Naive B cell (primary cell): ENCODE data around the gene HSPA9. TPM values are rescaled to one million over a fixed set of nuclear protein-coding genes. Genes with fewer than 3 reads are reported as not detected.

Experiments used
- ATAC-seq, 2 donors: fragments of 150-1000 bp; cut with Tn5 transposase; 2 replicates each; pipeline ENCODE4 v1.10.0; 2021; ENCODE audit warnings: low read depth in 2 of 2, mild to moderate bottlenecking in 2 of 2, moderate library complexity in 2 of 2
- DNase-seq: peaks from one replicate; pipeline ENCODE4 v3.0.0; 2022
- H3K27ac Mint-ChIP-seq, 6 donors: one replicate each; pipeline ENCODE4 v1.8.0; 2020 to 2022; ENCODE audit warnings: mild to moderate bottlenecking in 6 of 6, mixed read lengths in 6 of 6, moderate library complexity in 5 of 6, inconsistent platforms in 2 of 6
- H3K27me3 Mint-ChIP-seq, 3 donors: one replicate each; pipeline ENCODE4 v1.8.0; 2021 to 2022; ENCODE audit warnings: mixed read lengths in 3 of 3, mild to moderate bottlenecking in 1 of 3
- H3K36me3 Mint-ChIP-seq, 2 donors: one replicate each; pipeline ENCODE4 v1.8.0; 2020 to 2022; ENCODE audit warnings: mixed read lengths in 2 of 2, inconsistent platforms in 1 of 2, mild to moderate bottlenecking in 1 of 2
- H3K4me1 Mint-ChIP-seq, 3 donors: one replicate each; pipeline ENCODE4 v1.8.0; 2020 to 2022; ENCODE audit warnings: mixed read lengths in 3 of 3, inconsistent platforms in 1 of 3, mild to moderate bottlenecking in 1 of 3, moderate library complexity in 1 of 3
- H3K4me3 Mint-ChIP-seq, 8 donors: one replicate each; pipeline ENCODE4 v1.8.0; 2020 to 2022; ENCODE audit warnings: mild to moderate bottlenecking in 8 of 8, mixed read lengths in 8 of 8, moderate library complexity in 8 of 8, inconsistent platforms in 2 of 8
- H3K9me3 Mint-ChIP-seq, 7 donors: one replicate each; pipeline ENCODE4 v1.8.0; 2020 to 2022; ENCODE audit warnings: mixed read lengths in 7 of 7, mild to moderate bottlenecking in 5 of 7, inconsistent platforms in 2 of 7, moderate library complexity in 1 of 7
- polyA plus RNA-seq, 6 donors: library from polyadenylated mRNA; unstranded; fragments of 300-500 nt; fragmentation: Illumina TruSeq; gene quantifications; one replicate each; pipeline ENCODE4 v1.2.3, GENCODE V29; 2021; ENCODE audit warnings: low read depth in 6 of 6

Gene HSPA9
- 100 to 1,000 TPM; 102 to 128 (median 109) TPM for polyA plus RNA-seq

GRCh38 chr5:138575194-138576015 lies at the start of gene HSPA9:
Gene HSPA9 (minus strand): TSS chr5:138575401. CDS start chr5:138575318, 83 bp downstream.
- Mint-ChIP-seq H3K36me3 (peaks cover 0 to 14% of the 10 kb centered on the region in 2 donors), H3K9me3 (peaks cover 0 to 3% (median 0%) of the 10 kb centered on the region in 7 donors), H3K4me1 (peaks cover 20 to 35% (median 31%) of the 10 kb centered on the region in 3 donors), H3K27me3 (no peaks in the 10 kb centered on the region), H3K4me3 (peak within 1 kb of the TSS; percentile 87 to 99 (median 97)), H3K27ac (peak within 1 kb of the TSS; percentile 100)
- peak; percentile 83 to 84 for ATAC-seq
- DNase-seq, result peak; percentile 96

- H3K27ac Mint-ChIP-seq, result no peak overlapping the region
- DNase-seq (no peak), ATAC-seq (no peak)
- H3K36me3 Mint-ChIP-seq, result no peaks in the 10 kb centered on the region
- H3K9me3 Mint-ChIP-seq, result no peaks in the 10 kb centered on the region
- peaks cover 2 to 13% (median 8%) of the 10 kb centered on the region in 3 donors for H3K4me1 Mint-ChIP-seq
- no peak overlapping the region for H3K4me3 Mint-ChIP-seq
- peaks cover 14 to 46% (median 22%) of the 10 kb centered on the region in 3 donors for H3K27me3 Mint-ChIP-seq
Observed at GRCh38 chr5:138623053-138623452, 47.9 kb upstream of the HSPA9 start.

GRCh38 chr5:138622051-138622450 lies 46.9 kb upstream of the HSPA9 start:
- no peak for DNase-seq
- Mint-ChIP-seq H3K36me3 (no peaks in the 10 kb centered on the region), H3K9me3 (no peaks in the 10 kb centered on the region), H3K27ac (no peak overlapping the region), H3K27me3 (peaks cover 17 to 44% (median 22%) of the 10 kb centered on the region in 3 donors), H3K4me3 (no peak overlapping the region), H3K4me1 (peaks cover 2 to 11% (median 6%) of the 10 kb centered on the region in 3 donors)
- no peak for ATAC-seq

- peaks cover 22 to 47% (median 24%) of the 10 kb centered on the region in 3 donors for H3K27me3 Mint-ChIP-seq
- DNase-seq (no peak), ATAC-seq (no peak)
- H3K9me3 Mint-ChIP-seq, result no peaks in the 10 kb centered on the region
- no peaks in the 10 kb centered on the region for H3K36me3 Mint-ChIP-seq
- no peak overlapping the region for H3K4me3 Mint-ChIP-seq
- H3K27ac Mint-ChIP-seq, result no peak overlapping the region
- H3K4me1 Mint-ChIP-seq, result no peaks in the 10 kb centered on the region
Observed at GRCh38 chr5:138620663-138621224, 45.5 kb upstream of the HSPA9 start.

- Mint-ChIP-seq H3K4me3 (no peak overlapping the region), H3K27ac (no peak overlapping the region), H3K27me3 (peaks cover 29 to 60% (median 48%) of the 10 kb centered on the region in 3 donors), H3K36me3 (no peaks in the 10 kb centered on the region), H3K4me1 (peaks cover 0 to 3% (median 0%) of the 10 kb centered on the region in 3 donors), H3K9me3 (no peaks in the 10 kb centered on the region)
- ATAC-seq, result no peak
- DNase-seq, result no peak
Observed at GRCh38 chr5:138616508-138616907, 41.3 kb upstream of the HSPA9 start.

GRCh38 chr5:138615461-138615860 lies 40.3 kb upstream of the HSPA9 start:
- peaks cover 29 to 58% (median 46%) of the 10 kb centered on the region in 3 donors for H3K27me3 Mint-ChIP-seq
- H3K36me3 Mint-ChIP-seq, result no peaks in the 10 kb centered on the region
- no peaks in the 10 kb centered on the region for H3K9me3 Mint-ChIP-seq
- H3K4me1 Mint-ChIP-seq, result peaks cover 6 to 12% (median 6%) of the 10 kb centered on the region in 3 donors
- H3K27ac Mint-ChIP-seq, result peak overlapping the region in 1 of 6 donors; percentile 21
- H3K4me3 Mint-ChIP-seq, result no peak overlapping the region
- no peak for DNase-seq
- ATAC-seq, result no peak

- H3K4me3 Mint-ChIP-seq, result no peak overlapping the region
- peaks cover 37 to 57% (median 43%) of the 10 kb centered on the region in 3 donors for H3K27me3 Mint-ChIP-seq
- H3K9me3 Mint-ChIP-seq, result no peaks in the 10 kb centered on the region
- ATAC-seq (no peak), DNase-seq (no peak)
- peaks cover 6 to 12% (median 6%) of the 10 kb centered on the region in 3 donors for H3K4me1 Mint-ChIP-seq
- no peak overlapping the region for H3K27ac Mint-ChIP-seq
- H3K36me3 Mint-ChIP-seq, result no peaks in the 10 kb centered on the region
Observed at GRCh38 chr5:138611678-138612218, 36.5 kb upstream of the HSPA9 start.

GRCh38 chr5:138610918-138611677 lies 35.9 kb upstream of the HSPA9 start:
- Mint-ChIP-seq H3K27ac (no peak overlapping the region), H3K4me3 (peak overlapping the region in 4 of 8 donors; percentile 1 to 74 (median 58))
- DNase-seq, result no peak

GRCh38 chr5:138610415-138610917 lies 35.3 kb upstream of the HSPA9 start:
- Mint-ChIP-seq H3K4me1 (peaks cover 8 to 13% (median 8%) of the 10 kb centered on the region in 3 donors), H3K36me3 (no peaks in the 10 kb centered on the region), H3K4me3 (peak overlapping the region in 1 of 8 donors; percentile 1), H3K27me3 (peaks cover 31 to 53% (median 46%) of the 10 kb centered on the region in 3 donors), H3K9me3 (no peaks in the 10 kb centered on the region), H3K27ac (no peak overlapping the region)
- ATAC-seq (no peak), DNase-seq (no peak)

More at GRCh38 chr5:138610918-138611677, 35.9 kb upstream of the HSPA9 start:
- H3K4me1 Mint-ChIP-seq, result peaks cover 6 to 12% (median 6%) of the 10 kb centered on the region in 3 donors
- peak in 1 of 2 donors; percentile 43 for ATAC-seq
- H3K9me3 Mint-ChIP-seq, result no peaks in the 10 kb centered on the region
- no peaks in the 10 kb centered on the region for H3K36me3 Mint-ChIP-seq
- peaks cover 34 to 55% (median 43%) of the 10 kb centered on the region in 3 donors for H3K27me3 Mint-ChIP-seq

GRCh38 chr5:138606378-138607064 lies 31.3 kb upstream of the HSPA9 start:
- H3K4me3 Mint-ChIP-seq, result no peak overlapping the region
- no peaks in the 10 kb centered on the region for H3K9me3 Mint-ChIP-seq
- peaks cover 12 to 13% (median 12%) of the 10 kb centered on the region in 3 donors for H3K4me1 Mint-ChIP-seq
- no peak for ATAC-seq
- no peaks in the 10 kb centered on the region for H3K36me3 Mint-ChIP-seq
- DNase-seq, result no peak
- peaks cover 25 to 43% (median 38%) of the 10 kb centered on the region in 3 donors for H3K27me3 Mint-ChIP-seq
- H3K27ac Mint-ChIP-seq, result no peak overlapping the region

GRCh38 chr5:138605254-138605972 lies 30.2 kb upstream of the HSPA9 start:
- Mint-ChIP-seq H3K4me3 (peak overlapping the region in 1 of 8 donors; percentile 2), H3K36me3 (no peaks in the 10 kb centered on the region), H3K27ac (peak overlapping the region in 1 of 6 donors; percentile 10), H3K9me3 (no peaks in the 10 kb centered on the region), H3K27me3 (peaks cover 28 to 40% (median 32%) of the 10 kb centered on the region in 3 donors), H3K4me1 (peaks cover 3 to 7% (median 6%) of the 10 kb centered on the region in 3 donors)
- ATAC-seq (peak in 1 of 2 donors; percentile 35), DNase-seq (no peak)
